Measurements from ENCODE around the gene AHNAK2.

AHNAK2 gene

GRCh38 chr14:105011312-105011990, 33.3 kb upstream of the AHNAK2 start:
- DNase-seq: no peak

GRCh38 chr14:105010891-105011291, 32.7 kb upstream of the AHNAK2 start:
- DNase-seq: no peak

- no peak for DNase-seq
These were observed 31.9 kb upstream of the AHNAK2 start for GRCh38 chr14:105010106-105010505.

- DNase-seq: no peak
These were observed 29.6 kb upstream of the AHNAK2 start for GRCh38 chr14:105007593-105008264.

GRCh38 chr14:105006831-105007592, 28.8 kb upstream of the AHNAK2 start:
- no peak for DNase-seq

GRCh38 chr14:105005929-105006830, 28.0 kb upstream of the AHNAK2 start:
- DNase-seq: no peak

GRCh38 chr14:105005329-105005928, 27.3 kb upstream of the AHNAK2 start:
- no peak for DNase-seq

- no peak for DNase-seq
These were observed 21.2 kb upstream of the AHNAK2 start for GRCh38 chr14:104999361-104999760.

GRCh38 chr14:104998801-104999200, 20.6 kb upstream of the AHNAK2 start:
- DNase-seq: no peak

- no peak for DNase-seq
These were observed 18.3 kb upstream of the AHNAK2 start for GRCh38 chr14:104996483-104996882.

GRCh38 chr14:104996032-104996431, 17.9 kb upstream of the AHNAK2 start:
- DNase-seq: no peak

- no peak for DNase-seq
These were observed 16.8 kb upstream of the AHNAK2 start for GRCh38 chr14:104994978-104995377.

- no peak for DNase-seq
These were observed 15.8 kb upstream of the AHNAK2 start for GRCh38 chr14:104993808-104994591.

GRCh38 chr14:104993306-104993705, 15.1 kb upstream of the AHNAK2 start:
- no peak for DNase-seq

- no peak for DNase-seq
These were observed 14.3 kb upstream of the AHNAK2 start for GRCh38 chr14:104992501-104992900.

- no peak for DNase-seq
These were observed 13.7 kb upstream of the AHNAK2 start for GRCh38 chr14:104991896-104992230.

GRCh38 chr14:104989951-104990303, 11.8 kb upstream of the AHNAK2 start:
- no peak for DNase-seq

GRCh38 chr14:104989236-104989950, 11.2 kb upstream of the AHNAK2 start:
- no peak for DNase-seq

GRCh38 chr14:104986487-104987164, 8.5 kb upstream of the AHNAK2 start:
- DNase-seq: no peak

- peak; percentile 87 for DNase-seq
These were observed 7.7 kb upstream of the AHNAK2 start, which contains the start of gene CLBA1 for GRCh38 chr14:104985675-104986486. Gene CLBA1 (plus strand): TSS chr14:104985788. CDS start chr14:104986432, 644 bp downstream.

Data from NCI-H510A (cell line).